Heart left ventricle (tissue), 13 donors: ENCODE measurements around the gene ADIPOR1.
A peak's percentile ranks its signal among the peaks of the same experiment; 100 is the strongest.

Experiments used
- POLR2A ChIP-seq, 2 donors: fragments of 450-650 bp; IDR thresholded peaks; one replicate each; pipeline ENCODE4 v1.6.1; 2017; ENCODE audit warnings: antibody characterized with exemption in 2 of 2, mild to moderate bottlenecking in 2 of 2, moderate library complexity in 2 of 2
- TF ChIP-seq, protein P1 (sequence below), 12 donors: fragments of 200-600 bp; sonication (generic) in 4 of 12; IDR thresholded peaks; one replicate each; pipeline versions ENCODE4 v1.5.0 to v1.8.0; 2018 to 2022; ENCODE audit warnings: antibody characterized with exemption in 12 of 12, mild to moderate bottlenecking in 5 of 12
- donor health status: ischemic (EF 13 %, LVEDD 7.1; RV severe dilation, severe dysfunction).
- donor health status: DM: no; HTN: yes; CAD: no.
- donor health status: DM: no; HTN: no; CAD: no.
- donor health status: ischemic (EF 25% LVEDD 6.9; RV normal size, moderate dysfunction).
- donor health status: ischemic (EF 25% LVEDD 5.7; RV mildly dilated, moderate dysfunction).
- donor health status: ischemic (EF 35%, LVEDD 5.7; RV mildly dilated, moderate dysfunction).
- donor health status: nonischemic (EF 11% LVEDD 7.7; RV severe dilation, severe dysfunction).
- donor health status: DM: yes; HTN: yes; CAD: no.
- donor health status: PGD.
- donor health status: ischemic (EF 29% LVEDD 5.4; RV normal size, mild dysfunction).
- donor health status: nonischemic (EF 23%, LVEDD 6.1; RV moderate dilation, normal function).

DNA sequence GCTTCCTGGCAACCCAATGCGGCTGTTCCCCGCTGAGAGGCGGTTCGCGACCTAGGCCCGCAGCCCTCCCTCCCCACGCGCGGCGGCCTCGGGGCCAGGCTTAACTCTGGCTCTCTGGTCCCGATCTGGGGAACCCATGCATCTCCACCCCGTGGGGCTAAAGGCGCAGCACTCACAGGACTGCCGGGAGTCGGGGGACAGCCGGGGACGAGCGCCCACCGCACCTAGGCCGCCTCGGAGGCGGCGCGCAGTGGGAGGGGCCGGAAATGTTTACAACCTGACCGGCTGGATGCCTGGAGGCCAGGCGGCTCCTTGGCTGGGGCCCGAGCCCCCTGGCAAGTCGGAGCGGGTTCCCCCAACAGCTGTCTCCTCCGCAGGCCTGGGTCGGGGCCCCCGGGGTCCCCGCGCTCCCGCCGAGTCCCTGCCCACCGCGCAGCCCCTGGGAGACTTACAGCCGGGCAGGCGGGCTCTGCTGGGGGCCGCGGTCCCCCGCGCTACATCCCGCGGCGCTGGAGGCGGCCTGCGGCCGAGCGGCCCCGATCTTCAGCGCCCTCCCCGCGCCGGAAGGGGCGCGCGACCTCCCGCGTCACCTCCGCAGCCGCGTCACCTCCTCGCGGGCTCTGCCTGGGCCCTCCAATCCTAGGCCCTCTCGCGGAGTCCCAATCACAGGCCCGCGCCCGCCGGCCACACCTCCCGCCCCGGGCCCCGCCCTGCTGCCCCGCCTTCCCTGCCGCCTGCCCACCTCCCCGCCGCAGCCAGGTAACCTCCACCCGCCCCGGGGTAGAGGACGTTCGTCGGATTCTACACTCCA lies at the start of gene ADIPOR1:
- TF ChIP-seq, protein P1, sequence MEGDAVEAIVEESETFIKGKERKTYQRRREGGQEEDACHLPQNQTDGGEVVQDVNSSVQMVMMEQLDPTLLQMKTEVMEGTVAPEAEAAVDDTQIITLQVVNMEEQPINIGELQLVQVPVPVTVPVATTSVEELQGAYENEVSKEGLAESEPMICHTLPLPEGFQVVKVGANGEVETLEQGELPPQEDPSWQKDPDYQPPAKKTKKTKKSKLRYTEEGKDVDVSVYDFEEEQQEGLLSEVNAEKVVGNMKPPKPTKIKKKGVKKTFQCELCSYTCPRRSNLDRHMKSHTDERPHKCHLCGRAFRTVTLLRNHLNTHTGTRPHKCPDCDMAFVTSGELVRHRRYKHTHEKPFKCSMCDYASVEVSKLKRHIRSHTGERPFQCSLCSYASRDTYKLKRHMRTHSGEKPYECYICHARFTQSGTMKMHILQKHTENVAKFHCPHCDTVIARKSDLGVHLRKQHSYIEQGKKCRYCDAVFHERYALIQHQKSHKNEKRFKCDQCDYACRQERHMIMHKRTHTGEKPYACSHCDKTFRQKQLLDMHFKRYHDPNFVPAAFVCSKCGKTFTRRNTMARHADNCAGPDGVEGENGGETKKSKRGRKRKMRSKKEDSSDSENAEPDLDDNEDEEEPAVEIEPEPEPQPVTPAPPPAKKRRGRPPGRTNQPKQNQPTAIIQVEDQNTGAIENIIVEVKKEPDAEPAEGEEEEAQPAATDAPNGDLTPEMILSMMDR (IDR thresholded peaks at IDR 0.05), result peak in 6 of 12 donors; percentile 10 to 44 (median 35)
- peak; percentile 92 to 95 for TF ChIP-seq POLR2A (IDR thresholded peaks at IDR 0.05)
